HepG2 (cell line): ENCODE results near the gene CASKIN1. TPM values are rescaled to one million over a fixed set of nuclear protein-coding genes. Genes with fewer than 3 reads are reported as not detected.

ENCODE experiments used
- CENPX ChIP-seq: sonication (generic); formaldehyde crosslinking; IDR thresholded peaks from 2 replicates; pipeline ENCODE4 v1.9.0; 2021; ENCODE audit warnings: mild to moderate bottlenecking, missing genetic modification reagents, moderate library complexity
- EEA1 ChIP-seq: sonication (generic); formaldehyde crosslinking; IDR thresholded peaks from 2 replicates; pipeline ENCODE4 v1.5.1; 2020; ENCODE audit warnings: mild to moderate bottlenecking, missing genetic modification reagents, borderline replicate concordance
- HMGA1 ChIP-seq: sonication (generic); formaldehyde crosslinking; conservative IDR thresholded peaks from 2 replicates; pipeline ENCODE4 v1.4.0; 2020; ENCODE audit warnings: missing genetic modification reagents
- KDM2A ChIP-seq: sonication (generic); formaldehyde crosslinking; IDR thresholded peaks from 2 replicates; pipeline ENCODE4 v1.4.0; 2020; ENCODE audit warnings: low read depth, missing genetic modification reagents, borderline replicate concordance
- LBX2 ChIP-seq: sonication (generic); formaldehyde crosslinking; IDR thresholded peaks from 2 replicates; pipeline ENCODE4 v1.5.0; 2020; ENCODE audit warnings: missing genetic modification reagents, mild to moderate bottlenecking, borderline replicate concordance
- MBNL3 ChIP-seq: fragments of 250-450 bp; sonication (Bioruptor Pico); conservative IDR thresholded peaks from 2 replicates; pipeline ENCODE4 v1.8.0; 2022; ENCODE audit warnings: mild to moderate bottlenecking, inconsistent platforms
- PHB2 ChIP-seq: fragments of 450-650 bp; IDR thresholded peaks from 2 replicates; pipeline ENCODE4 v1.6.1; 2018; ENCODE audit not compliant: partially characterized antibody
- RFX1 ChIP-seq: fragments of 450-650 bp; IDR thresholded peaks from 2 replicates; pipeline ENCODE4 v1.6.1; 2017
- SIN3B ChIP-seq: fragments of 150-350 bp; IDR thresholded peaks from 2 replicates; pipeline ENCODE4 v1.6.1; 2014; ENCODE audit warnings: low read length
- STAT5B ChIP-seq: sonication (generic); formaldehyde crosslinking; IDR thresholded peaks from 2 replicates; pipeline ENCODE4 v1.4.0; 2020; ENCODE audit warnings: missing genetic modification reagents
- STAT6 ChIP-seq: sonication (generic); formaldehyde crosslinking; IDR thresholded peaks from 2 replicates; pipeline ENCODE4 v1.4.0; 2020; ENCODE audit warnings: missing genetic modification reagents, mild to moderate bottlenecking, borderline replicate concordance
- TCF12 ChIP-seq, 2 experiments: fragments of 450-650 bp in 1 of 2; sonication (generic) in 1 of 2; formaldehyde crosslinking in 1 of 2; IDR thresholded peaks; 2 replicates each; pipeline versions ENCODE4 v1.6.1 to v1.8.0; 2017 to 2022; ENCODE audit warnings: antibody characterized with exemption in 1 of 2, mild to moderate bottlenecking in 1 of 2, missing genetic modification reagents in 1 of 2, moderate library complexity in 1 of 2
- ZBTB38 ChIP-seq: sonication (generic); formaldehyde crosslinking; IDR thresholded peaks from 2 replicates; pipeline ENCODE4 v1.5.1; 2020; ENCODE audit warnings: mild to moderate bottlenecking, missing genetic modification reagents
- ZNF138 ChIP-seq: sonication (generic); formaldehyde crosslinking; IDR thresholded peaks from 2 replicates; pipeline ENCODE4 v1.5.0; 2020; ENCODE audit warnings: mild to moderate bottlenecking, low read depth, missing genetic modification reagents
- ZNF18 ChIP-seq: sonication (generic); formaldehyde crosslinking; IDR thresholded peaks from 2 replicates; pipeline ENCODE4 v1.8.0; 2022; ENCODE audit warnings: mild to moderate bottlenecking, missing genetic modification reagents; ENCODE audit not compliant: insufficient replicate concordance
- ZNF263 ChIP-seq: sonication (generic); formaldehyde crosslinking; IDR thresholded peaks from 2 replicates; pipeline ENCODE4 v1.4.0; 2020; ENCODE audit warnings: missing genetic modification reagents
- ZNF333 ChIP-seq: sonication (generic); formaldehyde crosslinking; IDR thresholded peaks from 2 replicates; pipeline ENCODE4 v1.4.0; 2020; ENCODE audit warnings: mild to moderate bottlenecking, missing genetic modification reagents, borderline replicate concordance
- ZNF557 ChIP-seq: sonication (generic); formaldehyde crosslinking; IDR thresholded peaks from 2 replicates; pipeline ENCODE4 v1.4.0; 2020; ENCODE audit warnings: missing genetic modification reagents
- ZNF570 ChIP-seq: sonication (generic); formaldehyde crosslinking; IDR thresholded peaks from 2 replicates; pipeline ENCODE4 v1.4.0; 2020; ENCODE audit warnings: mild to moderate bottlenecking, missing genetic modification reagents, borderline replicate concordance
- ZNF652 ChIP-seq: IDR thresholded peaks from 2 replicates; pipeline ENCODE4 v1.6.1; 2016; ENCODE audit warnings: low read depth, borderline replicate concordance
- ZNF841 ChIP-seq: sonication (generic); formaldehyde crosslinking; IDR thresholded peaks from 2 replicates; pipeline ENCODE4 v1.8.1; 2023; ENCODE audit warnings: missing genetic modification reagents, borderline replicate concordance
- ZSCAN21 ChIP-seq: sonication (generic); formaldehyde crosslinking; IDR thresholded peaks from 2 replicates; pipeline ENCODE4 v1.8.0; 2022; ENCODE audit warnings: mild to moderate bottlenecking, missing genetic modification reagents, moderate library complexity, borderline replicate concordance
- polyA plus RNA-seq, 8 experiments: library from polyadenylated mRNA; depleted of rRNA in 3 of 8; stranded (reverse) in 7 of 8; unstranded in 1 of 8; fragments of >200 nt; fragmentation: Illumina TruSeq in 4 of 8; extraction: Trizol in 4 of 8; gene quantifications; 2 replicates each; pipeline versions ENCODE4 v1.2.1 to v1.2.3, GENCODE V29; 2011 to 2016; ENCODE audit warnings: low read depth in 4 of 8, missing spikeins in 1 of 8, mixed read lengths in 1 of 8; ENCODE audit not compliant: insufficient read depth in 1 of 8
- total RNA-seq, 5 experiments: library from RNA; depleted of rRNA; stranded (reverse); fragments of >200 nt; fragmentation: Illumina TruSeq; extraction: Trizol; gene quantifications; 2 replicates each; pipeline ENCODE4 v1.2.3, GENCODE V29; 2016; ENCODE audit warnings: low read depth in 1 of 5
- TF ChIP-seq, protein P1 (sequence below): sonication (generic); formaldehyde crosslinking; IDR thresholded peaks from 2 replicates; pipeline ENCODE4 v1.8.0; 2022; ENCODE audit warnings: mild to moderate bottlenecking, missing genetic modification reagents

The CASKIN1 gene
- total and polyA plus RNA-seq, 2 of the 13 experiments (the other 11 are each of a cell fraction or from before 2014, with no cell fraction given): 1.2 to 2.2 TPM

DNA sequence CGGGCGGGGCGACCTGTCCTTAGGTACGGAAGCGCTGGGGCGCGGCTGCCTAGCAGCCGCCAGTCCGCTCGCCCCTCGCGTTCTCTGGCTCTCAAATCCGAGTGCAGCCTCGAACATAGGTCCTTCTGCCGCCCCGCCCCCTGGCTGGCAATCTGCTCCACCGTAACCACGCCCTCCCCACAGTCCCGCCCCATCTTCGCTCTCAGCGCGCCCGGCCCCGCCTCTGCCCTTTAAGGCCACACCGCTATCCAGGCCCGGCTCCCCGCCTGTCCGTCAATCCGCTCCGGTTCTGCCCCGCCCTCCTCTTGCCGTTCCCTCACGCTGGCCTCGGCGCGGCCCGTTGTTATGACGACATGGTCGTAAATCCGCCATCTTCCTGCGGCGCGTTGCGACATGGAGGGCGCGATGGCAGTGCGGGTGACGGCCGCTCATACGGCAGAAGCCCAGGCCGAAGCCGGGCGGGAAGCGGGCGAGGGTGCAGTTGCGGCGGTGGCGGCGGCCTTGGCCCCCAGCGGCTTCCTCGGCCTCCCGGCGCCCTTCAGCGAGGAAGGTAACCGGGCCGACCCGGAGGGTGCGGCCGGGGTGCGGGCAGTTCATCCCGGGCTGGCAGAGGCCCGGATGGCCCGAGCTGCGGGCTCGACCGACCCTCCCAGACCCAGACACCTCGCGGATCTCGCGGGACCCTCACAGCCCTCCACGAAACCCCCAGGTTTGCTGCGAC, 27.0 kb upstream of the CASKIN1 start, which contains the start of gene E4F1 (continued):
- TF ChIP-seq CENPX (no peak), STAT5B (no peak), LBX2 (CRISPR knock-in tag) (no peak), SIN3B (no peak), ZNF18 (CRISPR knock-in tag) (peak; percentile 58), MBNL3 (CRISPR knock-in tag) (no peak), ZNF333 (CRISPR knock-in tag) (0 out of 2 replicates have a peak, but pooled peaks have one; percentile 58), HMGA1 (CRISPR knock-in tag) (no peak), ZNF138 (CRISPR knock-in tag) (peak; percentile 51; the same call in 1 of the 2 replicates), TCF12 (IDR thresholded peaks at IDR 0.05) (no peak), TCF12 (CRISPR knock-in tag; IDR thresholded peaks at IDR 0.05) (peak; percentile 68; the same call in 1 of the 2 replicates), ZNF841 (CRISPR knock-in tag) (no peak), PHB2 (no peak), RFX1 (peak; percentile 96), EEA1 (CRISPR knock-in tag) (no peak), ZNF263 (0 out of 2 replicates have a peak, but pooled peaks have one; percentile 16), ZNF652 (no peak; the same call in 1 of the 2 replicates), KDM2A (CRISPR knock-in tag) (peak; percentile 95), STAT6 (CRISPR knock-in tag) (no peak), ZBTB38 (CRISPR knock-in tag) (peak; percentile 88), ZNF570 (CRISPR knock-in tag) (no peak), ZNF557 (CRISPR knock-in tag) (no peak), ZSCAN21 (CRISPR knock-in tag) (no peak)
- TF ChIP-seq, protein P1, sequence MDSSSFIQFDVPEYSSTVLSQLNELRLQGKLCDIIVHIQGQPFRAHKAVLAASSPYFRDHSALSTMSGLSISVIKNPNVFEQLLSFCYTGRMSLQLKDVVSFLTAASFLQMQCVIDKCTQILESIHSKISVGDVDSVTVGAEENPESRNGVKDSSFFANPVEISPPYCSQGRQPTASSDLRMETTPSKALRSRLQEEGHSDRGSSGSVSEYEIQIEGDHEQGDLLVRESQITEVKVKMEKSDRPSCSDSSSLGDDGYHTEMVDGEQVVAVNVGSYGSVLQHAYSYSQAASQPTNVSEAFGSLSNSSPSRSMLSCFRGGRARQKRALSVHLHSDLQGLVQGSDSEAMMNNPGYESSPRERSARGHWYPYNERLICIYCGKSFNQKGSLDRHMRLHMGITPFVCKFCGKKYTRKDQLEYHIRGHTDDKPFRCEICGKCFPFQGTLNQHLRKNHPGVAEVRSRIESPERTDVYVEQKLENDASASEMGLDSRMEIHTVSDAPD (CRISPR knock-in tag): peak; percentile 63
